Chondrocyte (in vitro differentiated cells): ENCODE data around the gene TXK. TPM values are rescaled to one million over a fixed set of nuclear protein-coding genes. Genes with fewer than 3 reads are reported as not detected.

Experiments
- DNase-seq: peaks from one replicate; pipeline ENCODE4 v3.0.0; 2021; ENCODE audit warnings: mixed read lengths, low spot score
- H3K27ac Mint-ChIP-seq: one replicate; pipeline ENCODE4 v1.8.0; 2021; ENCODE audit warnings: mild to moderate bottlenecking, moderate library complexity, mixed read lengths; ENCODE audit not compliant: unreplicated experiment
- H3K27me3 Mint-ChIP-seq: 2 replicates; pipeline ENCODE4 v1.8.0; 2021; ENCODE audit warnings: low read depth, mixed read lengths
- H3K36me3 Mint-ChIP-seq: 2 replicates; pipeline ENCODE4 v1.8.0; 2021; ENCODE audit warnings: low read depth, mixed read lengths
- H3K4me1 Mint-ChIP-seq: 2 replicates; pipeline ENCODE4 v1.8.0; 2021; ENCODE audit warnings: low read depth, mild to moderate bottlenecking, mixed read lengths
- H3K4me3 Mint-ChIP-seq: one replicate; pipeline ENCODE4 v1.8.0; 2021; ENCODE audit warnings: mild to moderate bottlenecking, moderate library complexity, mixed read lengths; ENCODE audit not compliant: unreplicated experiment
- H3K9me3 Mint-ChIP-seq: 2 replicates; pipeline ENCODE4 v1.8.0; 2021; ENCODE audit warnings: low read depth, mixed read lengths
- total RNA-seq: library from RNA; stranded (reverse); gene quantifications from 3 replicates; pipeline ENCODE4 v1.2.1, GENCODE V29; 2021
- TF ChIP-seq, protein P1 (sequence below): fragments of 200-600 bp; sonication (generic); IDR thresholded peaks from 2 replicates; pipeline ENCODE4 v1.5.0; 2021; ENCODE audit warnings: antibody characterized with exemption, mild to moderate bottlenecking, moderate library complexity

TXK gene
- total RNA-seq, 1 donor from 2014 or later, result 0.22 TPM

DNA sequence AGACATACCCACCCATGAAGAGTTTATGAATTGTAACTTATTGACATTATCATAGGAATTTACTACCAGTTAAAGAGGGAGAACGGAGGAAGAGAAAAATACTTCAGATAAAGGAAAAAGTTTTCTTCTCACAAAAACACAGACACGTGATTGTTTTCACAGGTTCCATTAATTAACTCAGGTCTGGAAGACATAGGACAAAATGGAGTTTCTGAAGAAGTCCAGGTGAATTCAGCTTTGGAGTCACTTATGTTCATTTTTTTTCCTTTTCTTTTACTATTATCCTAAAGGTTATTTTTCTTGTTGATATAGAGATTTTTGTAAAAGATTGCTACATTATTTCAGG lies 97.0 kb downstream of the TXK start:
- no peak for DNase-seq
- no peak overlapping the region for H3K27ac Mint-ChIP-seq

DNA sequence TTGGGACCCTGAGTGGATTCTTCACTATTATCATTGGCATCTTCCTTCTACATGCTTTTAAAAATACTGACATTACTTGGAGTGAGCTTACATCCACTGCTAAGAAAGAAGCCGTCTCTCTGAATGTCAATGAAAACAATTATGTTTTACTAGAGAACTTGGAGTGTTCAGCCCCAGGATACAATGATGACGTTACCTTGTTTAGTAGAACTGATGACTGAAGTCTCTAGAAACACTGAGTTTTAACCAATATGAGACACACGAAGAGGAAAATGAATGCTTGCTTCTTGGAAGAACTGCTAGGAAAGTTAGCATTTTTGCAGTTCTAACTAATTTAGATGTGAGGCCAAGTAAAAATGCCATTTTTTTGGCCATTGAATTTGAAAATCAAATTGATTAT lies 98.1 kb downstream of the TXK start:
- peaks cover 13% of the 10 kb centered on the region for H3K4me1 Mint-ChIP-seq
- H3K36me3 Mint-ChIP-seq, result no peaks in the 10 kb centered on the region
- TF ChIP-seq, protein P1, sequence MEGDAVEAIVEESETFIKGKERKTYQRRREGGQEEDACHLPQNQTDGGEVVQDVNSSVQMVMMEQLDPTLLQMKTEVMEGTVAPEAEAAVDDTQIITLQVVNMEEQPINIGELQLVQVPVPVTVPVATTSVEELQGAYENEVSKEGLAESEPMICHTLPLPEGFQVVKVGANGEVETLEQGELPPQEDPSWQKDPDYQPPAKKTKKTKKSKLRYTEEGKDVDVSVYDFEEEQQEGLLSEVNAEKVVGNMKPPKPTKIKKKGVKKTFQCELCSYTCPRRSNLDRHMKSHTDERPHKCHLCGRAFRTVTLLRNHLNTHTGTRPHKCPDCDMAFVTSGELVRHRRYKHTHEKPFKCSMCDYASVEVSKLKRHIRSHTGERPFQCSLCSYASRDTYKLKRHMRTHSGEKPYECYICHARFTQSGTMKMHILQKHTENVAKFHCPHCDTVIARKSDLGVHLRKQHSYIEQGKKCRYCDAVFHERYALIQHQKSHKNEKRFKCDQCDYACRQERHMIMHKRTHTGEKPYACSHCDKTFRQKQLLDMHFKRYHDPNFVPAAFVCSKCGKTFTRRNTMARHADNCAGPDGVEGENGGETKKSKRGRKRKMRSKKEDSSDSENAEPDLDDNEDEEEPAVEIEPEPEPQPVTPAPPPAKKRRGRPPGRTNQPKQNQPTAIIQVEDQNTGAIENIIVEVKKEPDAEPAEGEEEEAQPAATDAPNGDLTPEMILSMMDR, result no peak
- no peaks in the 10 kb centered on the region for H3K9me3 Mint-ChIP-seq
- no peak overlapping the region for H3K27ac Mint-ChIP-seq
- DNase-seq, result no peak
- no peaks in the 10 kb centered on the region for H3K27me3 Mint-ChIP-seq
- H3K4me3 Mint-ChIP-seq, result no peak overlapping the region

More for the DNA sequence above, 97.0 kb downstream of the TXK start:
- TF ChIP-seq, protein P1, result no peak
- H3K27me3 Mint-ChIP-seq, result peaks cover 5% of the 10 kb centered on the region
- H3K36me3 Mint-ChIP-seq, result no peaks in the 10 kb centered on the region
- H3K9me3 Mint-ChIP-seq, result no peaks in the 10 kb centered on the region
- no peak overlapping the region for H3K4me3 Mint-ChIP-seq
- H3K4me1 Mint-ChIP-seq, result peaks cover 8% of the 10 kb centered on the region

DNA sequence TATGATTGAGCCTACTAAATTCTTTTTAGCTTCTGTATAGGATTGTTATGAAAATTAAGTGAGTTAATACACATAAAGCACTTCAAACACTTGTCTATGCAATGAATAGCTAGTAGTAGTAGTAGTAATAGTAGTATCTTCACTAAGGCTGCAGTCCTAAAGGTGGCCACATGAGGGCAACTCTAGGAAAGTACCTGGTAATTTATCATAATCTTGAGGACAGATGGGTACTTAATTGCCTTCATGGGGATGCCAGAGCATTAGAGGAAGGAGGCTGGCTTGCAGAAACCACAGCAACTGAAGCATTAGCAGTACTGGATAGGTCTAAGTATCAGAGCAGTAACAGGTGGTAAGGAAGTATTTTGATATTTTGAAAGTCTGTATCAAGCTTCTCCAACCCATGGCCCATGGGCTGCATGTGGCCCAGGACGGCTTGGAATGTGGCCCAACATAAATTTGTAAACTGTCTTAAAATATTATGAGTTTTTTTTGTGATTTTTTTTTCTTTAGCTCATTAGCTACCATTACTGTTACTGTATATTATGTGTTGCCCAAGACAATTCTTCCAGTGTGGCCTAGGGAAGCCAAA lies 100.1 kb downstream of the TXK start:
- no peaks in the 10 kb centered on the region for H3K36me3 Mint-ChIP-seq
- H3K27me3 Mint-ChIP-seq, result no peaks in the 10 kb centered on the region
- H3K27ac Mint-ChIP-seq, result no peak overlapping the region
- no peak overlapping the region for H3K4me3 Mint-ChIP-seq
- H3K4me1 Mint-ChIP-seq, result peaks cover 15% of the 10 kb centered on the region
- no peak for DNase-seq
- TF ChIP-seq, protein P1, result peak; percentile 77
- H3K9me3 Mint-ChIP-seq, result no peaks in the 10 kb centered on the region

DNA sequence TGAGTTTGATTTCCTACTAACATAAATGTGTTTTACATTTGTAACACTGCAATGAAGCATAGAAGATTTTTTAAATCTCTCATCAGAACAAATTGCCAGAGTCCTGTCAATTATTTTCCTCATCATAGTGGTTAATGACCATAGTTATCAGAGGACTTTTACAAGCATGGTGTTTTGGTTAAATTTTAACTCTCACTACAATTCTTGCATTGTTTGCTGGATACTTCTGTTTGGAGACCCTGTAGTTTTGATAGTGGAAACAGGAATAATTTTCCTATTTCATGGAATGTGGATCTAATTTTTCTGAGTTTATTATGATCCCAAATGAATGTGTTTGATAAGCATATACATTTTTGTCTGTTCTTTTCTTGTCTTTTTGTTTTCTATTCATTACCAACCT lies 100.6 kb downstream of the TXK start:
- H3K4me3 Mint-ChIP-seq, result no peak overlapping the region
- H3K27ac Mint-ChIP-seq, result no peak overlapping the region
- TF ChIP-seq, protein P1, result no peak
- no peaks in the 10 kb centered on the region for H3K36me3 Mint-ChIP-seq
- no peaks in the 10 kb centered on the region for H3K9me3 Mint-ChIP-seq
- H3K4me1 Mint-ChIP-seq, result peaks cover 15% of the 10 kb centered on the region
- DNase-seq, result no peak
- no peaks in the 10 kb centered on the region for H3K27me3 Mint-ChIP-seq

DNA sequence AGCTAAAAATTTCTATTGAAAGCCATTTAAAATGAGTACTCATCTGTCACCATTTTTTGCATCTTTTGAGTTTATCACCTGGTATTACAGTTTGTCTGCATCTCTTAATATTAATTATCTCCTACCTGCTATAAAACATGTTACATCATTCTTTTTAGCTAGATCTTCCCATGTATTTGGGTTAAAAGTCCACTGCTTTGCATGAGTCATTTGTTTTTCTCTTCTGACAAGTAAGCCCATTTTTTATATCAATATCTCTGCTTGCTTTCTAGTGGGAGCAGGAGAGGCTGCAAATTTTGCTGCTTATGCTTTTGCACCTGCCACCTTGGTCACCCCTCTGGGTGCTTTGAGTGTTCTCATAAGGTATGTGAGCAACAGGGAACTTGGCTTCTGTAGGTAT lies 101.3 kb downstream of the TXK start:
- Mint-ChIP-seq H3K36me3 (no peaks in the 10 kb centered on the region), H3K27me3 (no peaks in the 10 kb centered on the region), H3K9me3 (no peaks in the 10 kb centered on the region), H3K4me3 (no peak overlapping the region), H3K4me1 (peaks cover 15% of the 10 kb centered on the region), H3K27ac (no peak overlapping the region)
- TF ChIP-seq, protein P1, result no peak
- DNase-seq, result no peak
